Motor neuron (in vitro differentiated cells): ENCODE data around the gene ITGAX. TPM values are rescaled to one million over a fixed set of nuclear protein-coding genes. Genes with fewer than 3 reads are reported as not detected.
"Not testable (repeated sequence)": the region's sequence is repeated elsewhere in the genome, so short reads cannot be mapped to it uniquely, and the experiment has no call there.

Source experiments
- ATAC-seq, 8 experiments: fragments of 200-7000 bp; cut with Tn5 transposase; replicated peaks in 6 of 8; 2 replicates each; pipeline ENCODE4 v1.8.0; 2021; ENCODE audit warnings: mild to moderate bottlenecking in 8 of 8, moderate library complexity in 8 of 8
- H3K27ac ChIP-seq, 2 donors: fragments of 250-450 bp; sonication (Bioruptor Pico); 2 replicates each; pipeline ENCODE4 v1.9.0; 2021; ENCODE audit warnings: antibody characterized with exemption in 2 of 2, mild to moderate bottlenecking in 2 of 2, moderate library complexity in 1 of 2
- H3K4me1 ChIP-seq, 2 donors: fragments of 250-450 bp; sonication (Bioruptor Pico); replicated peaks in 1 of 2; 2 replicates each; pipeline ENCODE4 v1.6.1; 2021; ENCODE audit warnings: antibody characterized with exemption in 2 of 2, mild to moderate bottlenecking in 2 of 2, moderate library complexity in 1 of 2
- H3K4me3 ChIP-seq, 5 donors: fragments of 250-450 bp; sonication (Bioruptor Pico); 2 replicates each; pipeline ENCODE4 v1.9.0; 2021; ENCODE audit warnings: antibody characterized with exemption in 5 of 5, mild to moderate bottlenecking in 5 of 5, moderate library complexity in 4 of 5
- WGBS, 10 experiments: fragments of 450-650 bp; shearing (Covaris generic); methylation state at CpG; one replicate each; pipeline ENCODE4 v1.0.0; 2022; 5-methylcytosine and 5-hydroxymethylcytosine counted together
- in situ Hi-C, 9 experiments: fragments of 400-800 bp; cut with MboI; loops; one replicate each; pipeline ENCODE4 v1.15.0; 2021; ENCODE audit warnings: low sequenced_read_pairs in 9 of 9, low pct_unique_long_range_greater_than_20kb in 2 of 9; ENCODE audit not compliant: unreplicated experiment in 9 of 9
- total RNA-seq, 8 experiments: library from RNA; unstranded; fragments of 300-600 nt; gene quantifications; 2 replicates each; pipeline versions ENCODE4 v1.2.3 to v1.2.4, GENCODE V29; 2022

ITGAX gene
- total RNA-seq, 8 experiments from 2014 or later, result 0.08 to 90.0 (median 1.00) TPM; not detected in 3

DNA sequence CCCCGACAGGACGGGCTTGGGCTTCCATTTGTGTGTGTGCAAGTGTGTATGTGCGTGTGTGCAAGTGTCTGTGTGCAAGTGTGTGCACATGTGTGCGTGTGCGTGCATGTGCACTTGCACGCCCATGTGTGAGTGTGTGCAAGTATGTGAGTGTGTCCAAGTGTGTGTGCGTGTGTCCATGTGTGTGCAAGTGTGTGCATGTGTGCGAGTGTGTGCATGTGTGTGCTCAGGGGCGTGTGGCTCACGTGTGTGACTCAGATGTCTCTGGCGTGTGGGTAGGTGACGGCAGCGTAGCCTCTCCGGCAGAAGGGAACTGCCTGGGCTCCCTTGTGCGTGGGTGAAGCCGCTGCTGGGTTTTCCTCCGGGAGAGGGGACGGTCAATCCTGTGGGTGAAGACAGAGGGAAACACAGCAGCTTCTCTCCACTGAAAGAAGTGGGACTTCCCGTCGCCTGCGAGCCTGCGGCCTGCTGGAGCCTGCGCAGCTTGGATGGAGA is 23.1 kb upstream of the ITGAX start:
- Histone ChIP-seq H3K4me3 (no peak overlapping the region), H3K4me1 (no peaks in the 10 kb centered on the region), H3K27ac (no peak overlapping the region)
- in situ Hi-C loops, result no loop called here
- 44 to 86% (median 70%) methylated on average over 2 to 7 of the region's 23 CpGs; no CpG with 5 or more reads in 5 of the 10 experiments for WGBS, 10 experiments
- no peak for ATAC-seq

- Histone ChIP-seq H3K27ac (no peak overlapping the region), H3K4me3 (no peak overlapping the region), H3K4me1 (no peaks in the 10 kb centered on the region)
- 64 to 100% (median 88%) methylated on average over 1 to 4 of the region's 4 CpGs; no CpG with 5 or more reads in 1 of the 10 experiments for WGBS, 10 experiments
- in situ Hi-C loops, result no loop called here
- ATAC-seq, result no peak
Measured at GRCh38 chr16:31332544-31332943, 22.4 kb upstream of the ITGAX start.

- WGBS, 10 experiments, result 0 to 35% (median 10%) methylated on average over 1 to 3 of the region's 5 CpGs; no CpG with 5 or more reads in 3 of the 10 experiments
- no peaks in the 10 kb centered on the region for H3K4me1 ChIP-seq
- in situ Hi-C loops, result no loop called here
- ATAC-seq, result peak; percentile 47 to 93 (median 72)
- H3K4me3 ChIP-seq, result no peak overlapping the region
- H3K27ac ChIP-seq, result no peak overlapping the region
Measured at GRCh38 chr16:31333686-31334649, 21.0 kb upstream of the ITGAX start.

DNA sequence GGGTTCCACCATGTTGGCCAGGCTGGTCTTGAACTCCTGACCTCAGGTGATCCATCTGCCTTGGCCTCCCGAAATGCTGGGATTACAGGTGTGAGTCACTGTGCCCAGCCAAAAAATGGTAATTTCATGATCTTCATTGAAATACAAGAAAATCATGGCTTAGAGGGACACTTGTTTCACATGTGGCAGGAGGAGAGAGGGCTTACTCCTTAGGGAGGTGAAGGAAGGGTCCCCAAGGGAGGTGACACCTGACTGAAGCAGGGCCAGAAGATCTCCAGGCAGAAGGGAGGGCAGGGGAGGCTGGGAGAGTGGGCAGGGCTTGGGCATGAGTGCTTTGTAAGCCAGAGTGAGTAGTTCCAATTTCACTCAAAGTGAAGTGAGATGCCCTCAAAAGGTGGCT is 20.0 kb upstream of the ITGAX start:
- H3K4me1 ChIP-seq, result no peaks in the 10 kb centered on the region
- H3K4me3 ChIP-seq, result no peak overlapping the region
- WGBS, 10 experiments, result 38 to 100% (median 60%) methylated on average over 1 of the region's 1 CpG; no CpG with 5 or more reads in 6 of the 10 experiments
- ATAC-seq, result no peak
- H3K27ac ChIP-seq, result no peak overlapping the region
- in situ Hi-C loops, result no loop called here

DNA sequence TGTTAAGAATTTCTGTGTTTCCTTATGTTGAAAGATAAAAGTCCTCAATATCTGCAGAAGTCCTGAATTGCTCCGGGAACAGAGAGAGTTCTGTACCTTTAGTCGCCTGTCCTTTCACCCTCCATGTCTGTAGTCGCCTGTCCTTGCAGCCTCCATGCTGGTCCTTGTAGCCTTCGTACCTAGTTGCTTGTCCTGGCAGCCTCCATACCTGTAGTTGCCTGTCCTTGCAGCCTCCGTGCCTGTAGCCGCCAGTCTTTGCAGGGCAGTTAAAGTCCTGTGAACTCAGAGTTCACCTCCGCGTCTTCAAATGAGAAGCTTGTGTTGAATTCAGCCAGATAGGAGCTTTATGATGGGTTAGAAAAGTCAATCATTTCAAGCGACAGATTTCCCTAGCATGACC is 19.5 kb upstream of the ITGAX start:
- in situ Hi-C loops, result no loop called here
- ATAC-seq, result no peak
- Histone ChIP-seq H3K27ac (no peak overlapping the region), H3K4me1 (no peaks in the 10 kb centered on the region), H3K4me3 (no peak overlapping the region)
- 22 to 70% (median 60%) methylated on average over 1 to 8 of the region's 9 CpGs for WGBS, 10 experiments

DNA sequence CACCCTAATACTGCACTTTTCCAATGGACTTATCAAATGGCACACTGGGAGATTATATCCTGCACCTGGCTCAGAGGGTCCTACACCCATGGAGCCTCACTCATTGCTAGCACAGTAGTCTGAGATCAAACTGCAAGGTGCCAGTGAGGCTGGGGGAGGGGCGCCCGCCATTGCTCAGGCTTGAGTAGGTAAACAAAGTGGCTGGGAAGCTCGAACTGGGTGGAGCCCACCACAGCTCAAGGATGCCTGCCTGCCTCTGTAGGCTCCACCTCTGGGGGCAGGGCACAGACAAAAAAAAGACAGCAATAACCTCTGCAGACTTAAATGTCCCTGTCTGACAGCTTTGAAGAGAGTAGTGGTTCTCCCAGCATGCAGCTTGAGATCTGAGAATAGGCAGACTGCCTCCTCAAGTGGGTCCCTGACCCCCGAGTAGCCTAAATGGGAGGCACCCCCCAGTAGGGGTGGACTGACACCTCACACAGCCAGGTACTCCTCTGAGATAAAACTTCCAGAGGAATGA is 16.8 kb upstream of the ITGAX start:
- H3K4me3 ChIP-seq, in situ Hi-C loops, ATAC-seq, H3K4me1 ChIP-seq, H3K27ac ChIP-seq: not testable (repeated sequence)
- 0 to 100% (median 17%) methylated on average over 1 to 2 of the region's 4 CpGs; no CpG with 5 or more reads in 5 of the 10 experiments for WGBS, 10 experiments

DNA sequence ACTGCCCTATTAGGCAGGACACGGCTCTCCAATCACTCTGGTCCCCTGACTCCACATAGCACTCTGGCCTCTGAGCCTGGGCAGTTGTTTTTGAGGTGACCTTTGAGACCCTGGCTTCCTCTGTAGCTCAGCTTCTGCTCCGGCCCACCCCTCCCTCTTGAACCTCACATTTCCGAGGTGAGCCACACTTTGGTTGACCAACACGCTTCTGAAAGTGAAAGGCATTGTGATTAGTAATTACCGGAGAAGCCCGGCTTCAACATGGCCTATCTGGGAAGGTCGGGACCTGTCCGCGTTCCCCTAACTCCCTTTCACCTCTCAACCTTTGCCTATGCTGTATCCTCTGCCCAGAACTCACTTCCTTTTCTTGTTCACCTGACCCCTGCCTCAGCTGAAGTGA is 10.3 kb upstream of the ITGAX start:
- in situ Hi-C loops, result no loop called here
- 15 to 83% (median 64%) methylated on average over 2 to 7 of the region's 9 CpGs; no CpG with 5 or more reads in 2 of the 10 experiments for WGBS, 10 experiments
- no peak for ATAC-seq
- Histone ChIP-seq H3K27ac (no peak overlapping the region), H3K4me1 (no peaks in the 10 kb centered on the region), H3K4me3 (no peak overlapping the region)

DNA sequence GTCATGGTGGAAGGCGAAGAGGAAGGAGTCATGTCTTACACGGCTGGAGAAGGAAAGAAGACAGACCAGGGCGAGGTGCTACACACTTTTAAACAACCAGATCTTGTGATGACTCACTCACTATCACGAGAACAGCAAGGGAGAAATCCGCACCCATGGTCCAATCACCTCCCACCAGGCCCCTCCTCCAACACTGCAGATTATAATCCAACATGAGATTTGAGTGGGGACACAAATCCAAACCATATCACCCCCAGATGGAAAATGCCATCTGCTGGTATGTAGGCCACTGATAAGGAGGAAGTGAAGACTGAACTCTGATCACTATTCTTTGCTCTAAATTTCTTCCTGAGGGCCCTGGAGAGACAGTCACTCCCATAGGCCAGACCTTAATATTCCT is 7.5 kb upstream of the ITGAX start:
- no peak overlapping the region for H3K27ac ChIP-seq
- in situ Hi-C loops, result no loop called here
- no peaks in the 10 kb centered on the region for H3K4me1 ChIP-seq
- peak in 1 of 8 experiments; percentile 20 for ATAC-seq
- 29 to 75% (median 42%) methylated on average over 2 to 5 of the region's 5 CpGs; no CpG with 5 or more reads in 3 of the 10 experiments for WGBS, 10 experiments
- H3K4me3 ChIP-seq, result no peak overlapping the region

DNA sequence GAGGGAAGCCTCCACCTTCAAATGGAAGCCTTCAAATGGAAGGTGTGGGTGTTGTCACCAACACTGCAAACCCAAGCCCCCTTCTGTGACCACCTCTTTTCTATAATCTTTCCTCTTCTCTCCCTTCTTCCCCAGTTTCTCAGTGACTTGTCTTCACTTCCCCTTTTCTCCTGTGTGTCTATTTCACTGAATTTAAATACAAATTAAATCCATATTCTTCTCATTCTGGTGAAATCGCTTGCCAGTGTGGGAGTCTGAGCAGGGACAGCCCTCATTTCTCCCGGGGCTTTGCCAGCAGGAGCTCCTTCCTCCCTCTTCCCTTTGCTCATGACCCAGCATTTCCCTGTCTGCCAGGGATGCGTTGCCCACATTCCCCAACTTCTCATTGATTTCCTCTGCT is 6.4 kb upstream of the ITGAX start:
- no peak for ATAC-seq
- Histone ChIP-seq H3K4me1 (no peaks in the 10 kb centered on the region), H3K4me3 (no peak overlapping the region), H3K27ac (no peak overlapping the region)
- 0 to 67% (median 25%) methylated on average over 1 to 3 of the region's 3 CpGs; no CpG with 5 or more reads in 3 of the 10 experiments for WGBS, 10 experiments
- in situ Hi-C loops, result no loop called here

DNA sequence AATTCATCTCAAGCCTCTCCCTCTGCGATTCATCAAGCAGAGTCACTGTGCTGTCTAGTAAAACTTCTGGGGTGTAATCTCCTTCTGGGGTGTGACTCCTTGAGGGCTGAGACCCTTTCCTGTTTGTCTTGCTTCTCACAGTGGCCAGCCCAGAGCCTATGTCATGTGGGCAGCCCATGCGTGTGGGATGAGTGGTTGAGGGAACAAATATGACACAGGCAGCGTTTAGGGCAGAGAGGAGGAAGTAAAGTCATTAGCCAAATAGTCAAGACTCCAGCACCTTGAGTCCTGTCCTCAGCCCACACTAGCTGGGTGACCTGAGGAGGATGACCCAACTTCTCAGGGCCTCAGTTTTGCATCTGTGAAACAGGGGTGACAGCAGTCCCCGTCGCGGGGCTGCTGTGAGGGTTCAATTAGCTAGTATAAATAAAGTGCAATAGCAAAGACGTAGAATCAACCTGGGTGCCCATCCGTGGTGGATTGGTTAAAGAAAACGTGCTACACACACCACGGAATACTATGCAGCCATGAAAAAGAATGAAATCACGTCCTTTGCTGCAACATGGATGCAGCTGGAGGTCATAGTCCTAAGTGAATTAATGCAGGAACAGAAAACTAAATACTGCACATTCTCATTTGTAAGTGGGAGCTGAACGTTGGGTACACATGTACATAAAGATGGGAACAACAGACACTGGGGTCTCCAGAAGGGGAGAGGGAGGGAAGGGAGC is 4.5 kb upstream of the ITGAX start:
- 23 to 100% (median 82%) methylated on average over 1 to 11 of the region's 12 CpGs; no CpG with 5 or more reads in 1 of the 10 experiments for WGBS, 10 experiments
- ATAC-seq, result no peak
- Histone ChIP-seq H3K4me1 (no peaks in the 10 kb centered on the region), H3K27ac (no peak overlapping the region), H3K4me3 (no peak overlapping the region)
- in situ Hi-C loops, result no loop called here

DNA sequence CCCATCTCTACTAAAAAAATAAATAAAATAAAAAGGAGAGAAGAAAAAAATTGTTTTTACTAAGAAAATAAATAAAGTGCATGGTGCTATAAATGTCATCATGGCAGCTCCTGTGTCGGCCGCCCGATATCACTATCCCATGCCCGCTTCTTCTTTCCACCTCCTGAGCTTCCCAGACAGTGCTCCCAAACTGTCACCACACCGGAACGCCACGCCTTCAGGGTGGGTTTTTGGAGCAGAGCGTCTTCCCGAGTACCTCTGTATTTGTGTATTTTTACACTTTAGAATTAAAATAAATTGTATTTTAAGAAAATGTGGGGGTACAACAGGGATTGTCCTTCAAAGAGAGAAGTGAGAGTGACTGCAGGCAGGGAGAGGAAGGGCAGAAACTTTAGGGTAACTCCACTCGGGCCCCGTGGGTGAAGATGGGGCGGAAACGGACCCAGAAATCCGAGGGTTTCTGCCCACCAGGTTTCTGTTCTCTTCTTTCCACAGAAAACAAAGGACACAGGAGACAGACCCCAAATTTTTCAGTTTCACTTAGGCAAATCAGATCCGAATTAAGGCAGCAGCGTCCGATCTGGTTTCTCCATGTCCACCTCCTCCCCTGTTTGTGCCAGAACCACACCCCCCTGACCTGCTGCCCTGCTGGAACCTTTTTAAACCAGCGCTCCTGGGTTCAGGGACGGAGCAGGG is 3.6 kb upstream of the ITGAX start:
- in situ Hi-C loops, result no loop called here
- ATAC-seq, result no peak
- 30 to 92% (median 74%) methylated on average over 2 to 14 of the region's 19 CpGs; no CpG with 5 or more reads in 2 of the 10 experiments for WGBS, 10 experiments
- Histone ChIP-seq H3K4me3 (no peak overlapping the region), H3K27ac (no peak overlapping the region), H3K4me1 (no peaks in the 10 kb centered on the region)

GRCh38 chr16:31351942-31352325 is 3.0 kb upstream of the ITGAX start:
- in situ Hi-C loops, result no loop called here
- no peak for ATAC-seq

More at GRCh38 chr16:31351942-31352325, 3.0 kb upstream of the ITGAX start:
- Histone ChIP-seq H3K27ac (no peak overlapping the region), H3K4me1 (no peaks in the 10 kb centered on the region), H3K4me3 (no peak overlapping the region)
- WGBS, 10 experiments, result 0 to 80% (median 30%) methylated on average over 1 to 2 of the region's 6 CpGs; no CpG with 5 or more reads in 5 of the 10 experiments
